ENCODE measurements around the gene B4GALT6.

The B4GALT6 gene

DNA sequence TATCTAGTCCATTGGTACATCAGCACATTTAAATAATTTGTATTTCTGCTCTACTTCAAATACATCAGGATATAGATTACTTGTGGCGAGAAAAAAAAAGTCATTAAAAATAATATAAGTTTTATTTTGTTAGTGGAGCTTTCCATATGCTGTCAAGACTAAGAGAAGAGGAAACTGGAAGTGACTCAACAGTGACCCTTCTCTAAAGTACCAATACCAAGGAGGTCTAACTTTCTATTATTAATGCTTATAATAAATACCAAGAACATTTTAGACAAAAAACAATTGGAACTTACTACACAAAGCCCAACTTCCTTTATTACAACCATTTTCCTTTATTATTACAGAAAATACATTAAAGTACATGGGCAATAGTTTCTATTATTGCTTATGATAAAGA, 52.9 kb downstream of the B4GALT6 start:
- no peak for DNase-seq

DNA sequence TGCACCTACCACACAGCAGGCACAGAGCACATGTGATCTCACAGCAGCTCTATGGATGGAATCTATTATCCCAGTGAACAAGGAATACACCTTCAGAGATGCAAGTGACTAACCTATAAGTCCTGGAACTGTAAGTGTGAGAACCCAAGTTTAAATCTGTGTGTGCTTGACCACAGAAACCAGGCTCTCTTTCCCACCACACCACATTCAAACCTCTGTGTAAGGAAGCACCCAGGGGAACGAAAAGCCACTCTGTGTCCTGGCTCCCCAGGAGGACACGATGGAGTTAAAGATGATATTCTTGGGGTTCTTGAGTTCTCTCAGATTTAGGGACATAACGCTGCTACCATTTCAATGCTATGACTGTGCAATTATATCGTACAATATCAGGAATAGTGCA, 53.8 kb downstream of the B4GALT6 start:
- DNase-seq, result no peak

GRCh38 chr18:31626409-31626808, 58.0 kb downstream of the B4GALT6 start:
- DNase-seq, result no peak

- no peak for DNase-seq
Observed at GRCh38 chr18:31624892-31625640, 59.3 kb downstream of the B4GALT6 start.

- no peak for DNase-seq
Observed at GRCh38 chr18:31619291-31619690, 65.1 kb downstream of the B4GALT6 start.

DNA sequence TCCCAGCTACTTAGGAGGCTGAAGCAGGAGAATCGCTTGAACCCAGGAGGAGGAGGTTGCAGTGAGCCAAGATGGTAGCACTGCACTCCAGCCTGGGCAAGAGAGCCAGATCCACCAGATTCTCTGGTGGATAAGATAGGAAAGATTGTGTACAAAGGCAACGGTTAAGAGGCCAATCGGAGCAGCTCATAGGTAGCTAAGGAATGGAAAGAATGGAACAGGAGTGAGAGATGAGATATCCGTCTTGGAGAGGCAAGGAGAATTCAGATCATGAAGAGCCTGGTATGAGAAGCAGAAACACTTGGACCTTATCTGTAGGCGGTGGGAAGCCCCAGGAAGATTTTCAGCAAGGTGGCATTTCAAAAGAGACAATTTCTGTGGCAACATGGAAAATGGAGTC, 65.6 kb downstream of the B4GALT6 start:
- DNase-seq, result no peak

DNA sequence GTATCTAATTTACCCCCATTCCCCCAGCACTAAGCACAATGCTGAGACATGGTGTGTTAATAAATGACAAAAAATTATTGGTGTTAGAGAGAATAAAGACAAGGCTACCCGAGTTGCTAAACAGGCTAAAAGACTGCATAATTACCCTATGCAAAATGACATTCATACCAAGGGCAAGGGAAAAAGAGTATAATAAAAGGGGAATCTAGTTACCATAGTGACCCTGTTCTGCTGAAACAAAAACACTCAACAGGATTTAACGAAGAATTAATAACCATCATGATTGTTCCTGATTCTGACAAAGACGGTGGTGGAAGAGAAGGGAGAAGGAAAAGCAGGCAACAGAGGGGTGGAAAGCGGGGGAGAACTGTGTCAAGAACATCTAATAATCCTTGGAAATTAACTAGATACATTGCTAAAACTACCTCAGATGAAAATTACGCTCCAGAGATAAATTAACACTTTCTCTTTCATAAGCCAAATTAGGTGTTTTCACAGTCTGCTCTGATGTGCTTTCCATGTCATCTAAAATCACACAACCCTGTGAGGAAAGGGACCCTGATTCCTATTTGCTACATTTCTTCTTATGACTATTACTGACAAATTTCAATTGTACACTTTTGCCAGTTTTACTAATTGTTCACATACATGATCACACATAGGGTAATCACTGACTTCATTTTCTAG, 67.2 kb downstream of the B4GALT6 start:
- no peak for DNase-seq

DNA sequence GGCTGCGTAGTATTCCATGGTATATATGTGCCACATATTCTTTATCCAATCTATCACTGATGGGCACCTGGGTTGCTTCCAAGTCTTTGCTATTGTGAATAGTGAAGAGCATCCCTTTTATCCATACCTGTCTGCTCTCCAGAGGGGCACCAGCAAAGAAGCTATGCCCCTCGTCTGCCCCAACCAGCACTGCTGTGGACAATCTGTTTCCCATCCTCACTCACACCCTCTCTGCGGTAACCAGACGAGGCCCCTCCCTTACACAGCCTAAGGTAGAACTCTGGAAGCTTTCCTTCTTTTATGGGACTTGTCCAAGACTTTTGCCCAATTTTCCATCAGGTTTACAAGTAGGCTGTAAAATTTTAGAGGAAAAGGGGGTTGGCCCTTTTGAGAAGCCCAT, 67.8 kb downstream of the B4GALT6 start:
- DNase-seq, result no peak

DNA sequence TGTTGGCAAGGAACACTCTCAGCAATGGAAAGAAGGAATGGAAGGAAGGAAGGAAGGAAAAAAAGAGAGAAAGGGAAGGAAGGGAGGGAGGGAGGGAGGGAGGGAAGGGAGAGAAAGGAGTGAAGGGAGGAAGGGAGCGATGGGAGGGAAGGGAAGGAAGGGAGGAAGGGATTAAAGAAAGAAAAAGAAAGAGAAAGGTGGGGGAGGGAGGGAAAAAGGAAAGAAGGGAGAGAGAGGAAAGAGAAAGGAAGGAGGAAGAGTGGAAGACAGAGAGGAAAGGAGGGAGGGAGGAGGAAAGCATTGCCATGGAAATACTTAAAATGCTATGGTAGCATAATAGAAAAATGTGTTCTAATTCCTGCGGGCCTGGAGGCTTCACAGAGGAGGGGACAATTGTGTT, 70.3 kb downstream of the B4GALT6 start:
- no peak for DNase-seq

DNA sequence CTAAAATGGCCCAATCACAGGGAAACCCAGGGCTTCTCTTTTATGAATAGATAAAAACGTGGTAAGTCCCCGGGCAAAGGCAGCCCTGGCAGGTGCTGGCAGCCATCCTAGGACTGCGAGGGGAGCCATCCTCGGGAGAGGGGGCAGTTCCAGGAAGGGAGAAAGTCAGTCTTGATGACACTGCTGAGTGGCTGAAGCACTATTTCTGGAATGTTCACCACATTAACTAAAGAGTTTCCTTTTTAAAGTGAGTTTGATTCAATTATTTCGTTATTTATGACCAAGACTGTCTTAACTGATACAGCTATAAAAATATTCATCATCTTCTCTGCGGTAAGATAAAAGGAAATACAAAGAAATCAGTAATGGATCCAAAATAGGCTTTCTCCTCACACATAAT, 72.3 kb downstream of the B4GALT6 start:
- no peak for DNase-seq

DNA sequence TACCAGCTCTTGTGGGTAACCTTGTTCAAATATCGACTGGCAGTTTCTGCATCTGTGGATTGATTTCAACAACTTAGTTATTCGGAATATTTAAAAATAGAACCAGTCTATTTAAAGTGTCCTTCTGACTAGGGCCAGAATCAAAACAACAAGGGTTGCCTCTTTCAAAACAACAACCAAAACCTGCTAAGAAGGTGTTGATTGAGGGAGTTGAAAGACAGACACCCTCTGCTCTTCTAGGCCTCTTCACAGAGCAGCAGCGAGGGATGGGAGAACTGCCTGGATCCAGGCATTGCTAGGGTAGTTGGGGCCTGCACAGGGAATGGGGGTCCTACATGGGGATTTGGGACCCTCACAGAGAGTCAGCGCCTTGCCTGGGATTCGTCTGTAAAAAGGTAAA, 72.9 kb downstream of the B4GALT6 start:
- no peak for DNase-seq

- no peak for DNase-seq
Observed at GRCh38 chr18:31610286-31611205, 73.8 kb downstream of the B4GALT6 start.

- no peak for DNase-seq
Observed at GRCh38 chr18:31609886-31610285, 74.5 kb downstream of the B4GALT6 start.

- DNase-seq, result no peak
Observed at GRCh38 chr18:31607384-31607783, 77.0 kb downstream of the B4GALT6 start.

DNA sequence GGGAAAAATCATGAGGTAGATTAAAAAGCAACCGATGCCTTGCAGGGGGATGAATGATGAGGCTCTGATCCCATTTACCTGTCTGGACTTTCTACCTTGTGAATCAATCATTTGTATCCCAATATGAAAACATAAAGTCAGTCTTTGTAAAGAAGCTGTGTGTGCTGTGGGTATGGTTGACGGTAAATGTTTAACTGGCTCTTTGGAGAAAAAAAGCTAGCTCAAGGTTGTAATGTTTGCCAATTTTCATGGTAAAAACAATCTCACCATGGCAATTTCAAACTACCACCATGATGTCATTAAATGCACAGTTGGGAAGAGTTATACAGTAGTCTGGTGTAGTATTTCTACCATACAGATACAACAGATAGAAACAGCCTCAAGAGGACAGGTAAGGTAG, 78.1 kb downstream of the B4GALT6 start:
- DNase-seq, result no peak

DNA sequence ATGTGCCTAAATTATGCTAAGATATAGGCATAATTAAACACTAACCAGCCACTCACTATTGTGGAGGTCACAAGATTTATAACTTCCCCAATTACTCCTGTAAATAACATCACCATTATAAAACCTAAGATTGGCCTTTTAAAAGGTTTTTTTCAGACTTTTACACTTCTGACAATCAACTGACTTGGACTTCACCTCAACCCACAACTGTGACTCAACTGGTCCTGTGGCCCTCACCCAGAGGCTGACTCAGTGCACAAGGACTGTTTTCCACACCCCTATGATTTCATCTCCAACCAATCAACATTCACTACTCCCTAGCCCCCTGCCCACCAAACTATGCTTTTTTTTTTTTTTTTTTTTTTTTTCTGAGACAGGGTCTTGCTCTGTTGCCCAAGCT, 81.1 kb downstream of the B4GALT6 start:
- DNase-seq, result no peak

GRCh38 chr18:31598021-31598805, 86.2 kb downstream of the B4GALT6 start:
- DNase-seq, result no peak

- no peak for DNase-seq
Observed at GRCh38 chr18:31596081-31596872, 88.1 kb downstream of the B4GALT6 start.

DNA sequence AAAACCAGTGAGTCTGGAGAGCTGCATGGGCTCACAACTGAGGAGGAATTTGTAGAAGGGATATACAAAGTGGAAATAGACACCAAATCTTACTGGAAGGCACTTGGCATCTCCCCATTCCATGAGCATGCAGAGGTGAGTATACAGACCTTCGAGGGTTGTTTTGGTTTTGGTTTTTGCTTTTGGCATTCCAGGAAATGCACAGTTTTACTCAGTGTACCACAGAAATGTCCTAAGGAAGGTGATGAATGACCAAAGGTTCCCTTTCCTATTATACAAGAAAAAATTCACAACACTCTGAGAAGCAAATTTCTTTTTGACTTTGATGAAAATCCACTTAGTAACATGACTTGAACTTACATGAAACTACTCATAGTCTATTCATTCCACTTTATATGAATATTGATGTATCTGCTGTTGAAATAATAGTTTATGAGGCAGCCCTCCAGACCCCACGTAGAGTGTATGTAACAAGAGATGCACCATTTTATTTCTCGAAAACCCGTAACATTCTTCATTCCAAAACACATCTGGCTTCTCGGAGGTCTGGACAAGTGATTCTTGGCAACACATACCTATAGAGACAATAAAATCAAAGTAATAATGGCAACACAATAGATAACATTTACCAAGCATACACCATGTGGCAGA, 89.1 kb downstream of the B4GALT6 start:
- no peak for DNase-seq

DNA sequence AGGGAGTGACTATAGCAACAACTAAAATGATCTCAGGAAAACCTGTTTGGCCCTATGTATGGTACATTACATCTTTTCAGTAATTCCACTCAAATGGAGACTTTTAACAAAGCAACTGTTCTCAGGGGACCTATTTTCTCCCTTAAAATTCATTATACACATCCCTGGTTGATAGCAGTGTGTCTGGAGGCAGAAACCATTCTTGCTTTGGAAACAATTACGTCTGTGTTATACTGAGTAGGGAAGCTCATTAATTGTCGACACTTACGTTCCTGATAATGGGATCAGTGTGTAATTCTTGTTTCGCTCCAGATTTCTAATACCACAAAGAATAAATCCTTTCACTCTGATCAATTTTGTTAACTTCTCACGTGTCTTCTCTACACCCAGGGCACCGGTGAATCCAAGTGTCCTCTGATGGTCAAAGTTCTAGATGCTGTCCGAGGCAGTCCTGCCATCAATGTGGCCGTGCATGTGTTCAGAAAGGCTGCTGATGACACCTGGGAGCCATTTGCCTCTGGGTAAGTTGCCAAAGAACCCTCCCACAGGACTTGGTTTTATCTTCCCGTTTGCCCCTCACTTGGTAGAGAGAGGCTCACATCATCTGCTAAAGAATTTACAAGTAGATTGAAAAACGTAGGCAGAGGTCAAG, 91.7 kb downstream of the B4GALT6 start:
- no peak for DNase-seq

DNA sequence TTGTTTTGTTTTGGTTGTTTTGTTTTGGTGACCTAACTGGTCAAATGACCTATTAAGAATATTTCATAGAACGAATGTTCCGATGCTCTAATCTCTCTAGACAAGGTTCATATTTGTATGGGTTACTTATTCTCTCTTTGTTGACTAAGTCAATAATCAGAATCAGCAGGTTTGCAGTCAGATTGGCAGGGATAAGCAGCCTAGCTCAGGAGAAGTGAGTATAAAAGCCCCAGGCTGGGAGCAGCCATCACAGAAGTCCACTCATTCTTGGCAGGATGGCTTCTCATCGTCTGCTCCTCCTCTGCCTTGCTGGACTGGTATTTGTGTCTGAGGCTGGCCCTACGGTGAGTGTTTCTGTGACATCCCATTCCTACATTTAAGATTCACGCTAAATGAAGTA, 92.8 kb downstream of the B4GALT6 start, which contains the start of gene TTR:
TSS of gene TTR (plus strand) at position 250 of the 400 bp plus-strand sequence. CDS start at position 276, 26 bp downstream.
- DNase-seq, result no peak
